Astrocyte of the hippocampus (primary cell): ENCODE results near the gene LRRC31.

ENCODE experiments used
- DNase-seq: peaks from one replicate; pipeline ENCODE4 v3.0.0; 2011; ENCODE audit warnings: low read depth, low spot score

LRRC31 gene

GRCh38 chr3:169813278-169813677, 56.5 kb downstream of the LRRC31 start:
- DNase-seq = no peak

GRCh38 chr3:169812332-169813235, 57.2 kb downstream of the LRRC31 start, which contains the start of the genes LRRC34 and LRRIQ4:
Gene LRRC34, minus strand, starts transcription at chr3:169812904. Its CDS starts 356 bp downstream, at chr3:169812548.
Gene LRRIQ4, plus strand, starts transcription at chr3:169812870. Its CDS starts 9,052 bp downstream, at chr3:169821922.
- peak; percentile 85 for DNase-seq

GRCh38 chr3:169811631-169812331, 58.0 kb downstream of the LRRC31 start:
- DNase-seq = peak; percentile 39

- DNase-seq = no peak
These were observed 60.4 kb downstream of the LRRC31 start for GRCh38 chr3:169809230-169809795.

- DNase-seq = no peak
These were observed 65.1 kb downstream of the LRRC31 start for GRCh38 chr3:169804681-169805080.

GRCh38 chr3:169792359-169792758, 77.4 kb downstream of the LRRC31 start:
- DNase-seq = no peak

- no peak for DNase-seq
These were observed 78.9 kb downstream of the LRRC31 start for GRCh38 chr3:169790687-169791429.

- DNase-seq = no peak
These were observed 79.5 kb downstream of the LRRC31 start for GRCh38 chr3:169790219-169790618.
